Testis (tissue), 3 donors: Measurements from ENCODE around the gene DUSP2. TPM values are rescaled to one million over a fixed set of nuclear protein-coding genes. Genes with fewer than 3 reads are reported as not detected.

Source experiments
- DNase-seq: peaks from one replicate; pipeline ENCODE4 v3.0.0-alpha.2; 2019
- H3K27ac ChIP-seq, 2 donors: fragments of 200-600 bp; sonication (generic); one replicate each; pipeline ENCODE4 v1.5.1; 2019
- H3K27me3 ChIP-seq: fragments of 200-600 bp; sonication (generic); one replicate; pipeline ENCODE4 v1.5.1; 2019
- H3K36me3 ChIP-seq: fragments of 200-600 bp; sonication (generic); one replicate; pipeline ENCODE4 v1.5.1; 2017; ENCODE audit warnings: low read depth; ENCODE audit errors: missing control alignments
- H3K4me1 ChIP-seq: fragments of 200-600 bp; sonication (generic); one replicate; pipeline ENCODE4 v1.5.1; 2019
- H3K4me3 ChIP-seq, 2 donors: fragments of 200-600 bp; sonication (generic); one replicate each; pipeline ENCODE4 v1.5.1; 2017 to 2019
- H3K9me3 ChIP-seq: fragments of 200-600 bp; sonication (generic); one replicate; pipeline ENCODE4 v1.5.1; 2017
- POLR2A ChIP-seq: fragments of 450-650 bp; IDR thresholded peaks from one replicate; pipeline ENCODE4 v1.6.1; 2017; ENCODE audit warnings: antibody characterized with exemption, mild to moderate bottlenecking, moderate library complexity
- WGBS, 2 donors: methylation state at CpG; one replicate each; pipeline ENCODE4 v1.1.5; 2018; 5-methylcytosine and 5-hydroxymethylcytosine counted together
- intact Hi-C: fragments of 100-400 bp; cut with DNase I; formaldehyde crosslinking; loops from one replicate; pipeline ENCODE4 v1.15.1; 2023; ENCODE audit warnings: low total_unique reads
- polyA plus RNA-seq: library from polyadenylated mRNA; stranded (reverse); fragments of 350-450 nt; fragmentation: Illumina TruSeq; extraction: RNeasy Lipid Tissue Mini Kit (QIAGEN cat#74804); gene quantifications from one replicate; pipeline ENCODE4 v1.2.3, GENCODE V29; 2014; ENCODE audit warnings: low read depth, low replicate concordance; ENCODE audit not compliant: insufficient read depth
- total RNA-seq, 2 donors: library from RNA; depleted of rRNA; stranded (reverse); fragments of >200 nt; gene quantifications; one replicate each; pipeline ENCODE4 v1.2.3, GENCODE V29; 2016
- TF ChIP-seq, protein P1 (sequence below), 3 experiments: fragments of 450-650 bp in 2 of 3; fragments of 200-600 bp in 1 of 3; sonication (generic) in 1 of 3; IDR thresholded peaks; one replicate each; pipeline ENCODE4 v1.5.1; 2016 to 2019; ENCODE audit warnings: antibody characterized with exemption in 3 of 3, mild to moderate bottlenecking in 2 of 3, moderate library complexity in 1 of 3

DUSP2 gene
- total and polyA plus RNA-seq, 3 donors from 2014 or later: 5.7 to 16.5 (median 6.3) TPM

GRCh38 chr2:96154506-96155380 lies 9.5 kb upstream of the DUSP2 start:
- Histone ChIP-seq H3K27ac (no peak overlapping the region), H3K36me3 (no peaks in the 10 kb centered on the region), H3K27me3 (no peaks in the 10 kb centered on the region), H3K4me1 (no peaks in the 10 kb centered on the region), H3K9me3 (no peaks in the 10 kb centered on the region), H3K4me3 (no peak overlapping the region)
- no peak for DNase-seq
- no peak for TF ChIP-seq POLR2A
- TF ChIP-seq, protein P1, sequence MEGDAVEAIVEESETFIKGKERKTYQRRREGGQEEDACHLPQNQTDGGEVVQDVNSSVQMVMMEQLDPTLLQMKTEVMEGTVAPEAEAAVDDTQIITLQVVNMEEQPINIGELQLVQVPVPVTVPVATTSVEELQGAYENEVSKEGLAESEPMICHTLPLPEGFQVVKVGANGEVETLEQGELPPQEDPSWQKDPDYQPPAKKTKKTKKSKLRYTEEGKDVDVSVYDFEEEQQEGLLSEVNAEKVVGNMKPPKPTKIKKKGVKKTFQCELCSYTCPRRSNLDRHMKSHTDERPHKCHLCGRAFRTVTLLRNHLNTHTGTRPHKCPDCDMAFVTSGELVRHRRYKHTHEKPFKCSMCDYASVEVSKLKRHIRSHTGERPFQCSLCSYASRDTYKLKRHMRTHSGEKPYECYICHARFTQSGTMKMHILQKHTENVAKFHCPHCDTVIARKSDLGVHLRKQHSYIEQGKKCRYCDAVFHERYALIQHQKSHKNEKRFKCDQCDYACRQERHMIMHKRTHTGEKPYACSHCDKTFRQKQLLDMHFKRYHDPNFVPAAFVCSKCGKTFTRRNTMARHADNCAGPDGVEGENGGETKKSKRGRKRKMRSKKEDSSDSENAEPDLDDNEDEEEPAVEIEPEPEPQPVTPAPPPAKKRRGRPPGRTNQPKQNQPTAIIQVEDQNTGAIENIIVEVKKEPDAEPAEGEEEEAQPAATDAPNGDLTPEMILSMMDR (IDR thresholded peaks at IDR 0.05): no peak
- 81 to 83% methylated on average over 11 to 16 of the region's 16 CpGs for WGBS, 2 donors
- intact Hi-C loops: no loop called here

DNA sequence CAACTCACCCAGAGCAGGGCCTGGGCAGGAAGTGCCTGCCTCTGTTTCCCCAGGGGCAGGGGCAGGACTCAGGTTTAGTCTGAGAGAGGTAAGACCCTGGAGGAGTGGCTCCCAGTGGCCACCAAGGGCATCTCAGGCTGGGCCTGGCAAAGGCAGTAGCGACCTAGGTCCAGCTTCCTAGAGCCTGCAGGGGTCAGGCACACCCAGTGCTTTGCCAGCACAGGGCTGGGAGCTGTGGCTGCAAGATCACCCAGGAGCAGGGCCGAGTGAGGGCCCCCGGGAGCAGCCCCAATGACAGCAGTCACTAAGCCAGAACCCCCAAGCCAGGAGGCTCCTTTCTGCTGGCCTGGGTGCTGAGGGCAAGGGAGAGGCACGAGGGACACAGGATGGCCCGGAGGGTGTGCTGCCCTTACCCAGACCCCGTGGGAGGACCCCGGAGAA lies 8.8 kb upstream of the DUSP2 start:
- no peak overlapping the region for H3K27ac ChIP-seq
- H3K4me1 ChIP-seq: peaks cover under 1% of the 10 kb centered on the region
- H3K9me3 ChIP-seq: no peaks in the 10 kb centered on the region
- no peak overlapping the region for H3K4me3 ChIP-seq
- intact Hi-C loops: no loop called here
- WGBS, 2 donors: 69% methylated on average over 5 to 7 of the region's 7 CpGs
- TF ChIP-seq POLR2A: no peak
- TF ChIP-seq, protein P1 (IDR thresholded peaks at IDR 0.05): no peak
- H3K36me3 ChIP-seq: no peaks in the 10 kb centered on the region
- H3K27me3 ChIP-seq: no peaks in the 10 kb centered on the region
- no peak for DNase-seq

- WGBS, 2 donors: 93 to 95% methylated on average over 3 to 7 of the region's 7 CpGs
- TF ChIP-seq, protein P1 (IDR thresholded peaks at IDR 0.05): no peak
- no peak for TF ChIP-seq POLR2A
- Histone ChIP-seq H3K27me3 (no peaks in the 10 kb centered on the region), H3K4me3 (no peak overlapping the region), H3K4me1 (peaks cover 6% of the 10 kb centered on the region), H3K27ac (no peak overlapping the region), H3K9me3 (no peaks in the 10 kb centered on the region), H3K36me3 (no peaks in the 10 kb centered on the region)
- no peak for DNase-seq
- intact Hi-C loops: no loop called here
Measured at GRCh38 chr2:96153291-96153713, 8.1 kb upstream of the DUSP2 start.

DNA sequence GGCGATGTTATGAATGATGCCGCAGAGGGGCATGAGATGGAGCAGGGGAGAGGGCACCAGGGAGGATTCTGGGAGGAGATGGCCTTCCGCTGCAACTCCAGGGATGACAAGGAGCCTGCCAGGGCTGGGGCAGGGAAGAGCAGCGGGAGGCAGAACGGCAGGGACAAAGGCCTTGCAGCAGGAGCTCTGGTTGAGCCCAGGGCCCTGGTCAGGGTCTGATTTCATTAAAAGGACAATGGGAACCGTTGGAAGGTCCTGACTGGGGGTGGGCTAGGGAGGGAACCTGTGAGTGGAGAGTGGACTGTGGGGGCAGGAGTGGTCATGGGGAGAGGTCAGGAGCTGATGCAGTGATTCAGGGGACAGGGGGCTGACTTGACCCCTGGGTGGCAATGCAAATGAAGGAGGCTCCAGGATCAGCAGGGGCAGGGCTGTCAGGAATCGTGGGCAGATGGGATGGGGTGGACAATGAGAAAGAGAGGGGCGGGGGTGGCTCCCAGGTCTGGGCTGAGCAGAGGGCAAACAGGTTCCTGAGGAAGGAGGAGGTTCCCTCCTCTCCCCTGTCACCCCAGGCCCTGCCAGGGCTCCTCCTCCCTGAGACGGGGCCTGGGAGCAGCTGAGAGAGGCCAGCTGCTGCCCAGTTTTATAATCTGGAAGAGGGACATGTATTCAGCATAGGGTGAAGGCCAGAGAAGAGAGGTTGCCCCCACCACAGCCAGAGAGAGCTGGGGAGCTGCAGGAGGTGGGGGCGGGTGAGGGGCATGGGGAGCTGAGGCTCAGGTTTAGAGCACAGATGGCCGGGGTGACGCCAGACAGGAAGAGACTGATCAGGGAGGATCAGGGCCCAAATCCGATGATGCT lies 7.3 kb upstream of the DUSP2 start:
- H3K4me1 ChIP-seq: peaks cover 7% of the 10 kb centered on the region
- intact Hi-C loops: no loop called here

More for the DNA sequence above, 7.3 kb upstream of the DUSP2 start:
- 73 to 89% methylated on average over 12 to 13 of the region's 13 CpGs for WGBS, 2 donors
- Histone ChIP-seq H3K27me3 (no peaks in the 10 kb centered on the region), H3K36me3 (no peaks in the 10 kb centered on the region), H3K9me3 (no peaks in the 10 kb centered on the region), H3K27ac (no peak overlapping the region), H3K4me3 (no peak overlapping the region)
- DNase-seq: no peak
- TF ChIP-seq, protein P1 (IDR thresholded peaks at IDR 0.05): no peak
- no peak for TF ChIP-seq POLR2A
